Kidney glomerular epithelial cell (primary cell): Measurements from ENCODE around the gene CCDC88B.

ENCODE experiments used
- DNase-seq: peaks from one replicate; lab custom pipeline; 2025; lab: John Stamatoyannopoulos, UW

The CCDC88B gene

DNA sequence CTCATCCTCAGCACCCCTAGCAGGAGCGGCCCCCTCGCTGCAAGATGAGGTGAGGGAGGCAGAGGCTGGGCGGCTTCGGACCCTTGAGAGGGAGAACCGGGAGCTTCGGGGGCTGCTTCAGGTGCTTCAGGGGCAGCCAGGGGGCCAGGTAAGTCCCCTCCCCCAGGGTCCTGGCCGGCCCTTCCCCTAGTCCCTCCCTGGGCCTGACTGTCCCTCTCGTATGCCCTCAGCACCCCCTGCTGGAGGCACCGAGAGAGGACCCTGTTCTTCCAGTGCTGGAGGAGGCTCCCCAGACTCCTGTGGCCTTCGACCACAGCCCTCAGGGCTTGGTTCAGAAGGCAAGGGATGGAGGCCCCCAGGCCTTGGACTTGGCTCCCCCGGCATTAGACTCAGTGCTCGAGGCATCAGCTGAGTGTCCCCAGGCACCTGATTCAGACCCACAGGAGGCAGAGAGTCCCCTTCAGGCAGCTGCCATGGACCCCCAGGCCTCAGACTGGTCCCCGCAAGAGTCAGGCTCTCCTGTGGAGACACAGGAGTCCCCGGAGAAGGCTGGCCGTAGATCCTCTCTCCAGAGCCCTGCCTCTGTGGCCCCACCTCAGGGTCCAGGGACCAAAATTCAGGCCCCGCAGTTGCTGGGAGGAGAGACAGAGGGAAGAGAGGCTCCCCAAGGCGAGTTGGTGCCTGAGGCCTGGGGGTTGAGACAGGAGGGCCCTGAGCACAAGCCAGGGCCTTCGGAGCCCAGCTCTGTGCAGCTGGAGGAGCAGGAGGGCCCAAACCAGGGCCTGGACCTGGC, 4.0 kb downstream of the CCDC88B start:
- DNase-seq = no peak

DNA sequence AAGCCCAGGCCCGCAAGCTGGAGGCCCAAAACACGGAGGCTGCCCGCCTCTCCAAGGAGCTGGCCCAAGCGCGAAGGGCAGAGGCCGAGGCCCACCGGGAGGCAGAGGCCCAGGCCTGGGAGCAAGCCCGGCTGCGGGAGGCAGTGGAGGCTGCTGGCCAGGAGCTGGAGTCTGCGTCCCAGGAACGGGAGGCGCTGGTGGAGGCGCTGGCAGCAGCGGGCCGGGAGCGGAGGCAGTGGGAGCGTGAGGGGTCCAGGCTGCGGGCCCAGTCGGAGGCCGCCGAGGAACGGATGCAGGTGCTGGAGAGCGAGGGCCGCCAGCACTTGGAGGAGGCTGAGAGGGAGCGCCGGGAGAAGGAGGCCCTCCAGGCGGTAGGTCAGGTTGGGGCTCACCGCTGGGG, 4.8 kb downstream of the CCDC88B start:
- DNase-seq = no peak

DNA sequence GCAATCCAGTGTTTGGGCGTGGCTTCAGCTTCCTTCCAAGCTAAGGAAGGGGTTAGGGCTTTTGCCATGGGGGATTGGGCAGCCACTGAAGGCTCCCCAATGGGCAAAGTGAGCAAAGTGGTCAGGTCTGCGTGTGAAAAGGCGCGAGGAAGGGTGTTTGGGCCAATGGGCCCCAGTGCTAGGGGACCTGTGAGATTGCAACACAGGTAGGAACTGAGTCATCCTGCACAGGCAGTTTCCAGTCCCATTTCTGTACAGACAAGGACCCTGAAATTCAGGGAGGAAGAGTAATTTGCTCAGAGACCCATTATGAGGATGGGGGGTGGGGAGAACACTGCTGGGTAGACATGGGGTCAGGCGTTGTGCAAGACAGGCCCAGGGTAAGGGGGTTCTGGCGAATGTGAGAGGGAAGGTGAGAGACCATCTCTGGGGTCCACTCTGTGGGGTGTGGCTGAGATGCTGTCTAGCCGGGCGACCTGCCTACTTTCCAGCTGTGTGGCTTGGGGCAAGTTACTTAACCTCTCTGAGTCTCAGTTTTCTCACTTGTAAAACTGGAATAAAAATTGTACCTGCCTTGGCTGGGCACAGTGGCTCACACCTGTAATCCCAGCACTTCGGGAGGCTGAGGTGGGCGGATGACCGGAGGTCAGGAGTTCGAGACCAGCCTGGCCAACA, 7.3 kb downstream of the CCDC88B start:
- no peak for DNase-seq

DNA sequence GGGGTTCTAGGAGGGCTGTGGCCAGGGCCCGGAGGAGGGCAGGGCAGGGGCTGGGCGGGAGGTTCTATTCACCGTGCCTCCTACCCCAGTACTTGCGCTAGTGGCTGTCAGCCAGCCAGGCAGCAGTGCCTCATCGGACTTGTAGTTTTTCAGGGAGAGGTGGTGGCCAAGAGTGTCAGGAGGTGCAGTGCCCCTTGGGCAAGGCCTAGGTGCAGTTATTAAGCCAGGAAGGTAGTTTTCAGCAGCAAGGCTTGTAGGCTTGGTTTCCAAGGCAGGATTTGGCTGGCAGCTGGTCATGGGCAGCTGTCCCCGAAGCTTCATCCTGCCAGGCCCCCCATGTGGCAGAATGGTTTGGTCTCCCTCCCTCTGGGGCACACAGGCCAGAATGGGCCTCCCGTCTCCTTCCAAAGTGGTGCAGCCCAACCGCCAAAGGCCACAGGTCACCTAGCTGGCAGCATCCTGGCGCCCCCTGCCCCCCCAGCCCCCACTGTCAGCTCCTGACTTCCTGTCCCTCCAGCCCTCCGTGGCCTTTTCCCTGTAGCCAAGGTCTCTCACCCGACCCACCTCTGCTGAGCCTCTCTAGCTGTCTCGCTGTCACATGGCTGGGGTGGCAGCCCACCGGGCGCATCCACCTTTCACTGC, 8.5 kb downstream of the CCDC88B start:
- no peak for DNase-seq

DNA sequence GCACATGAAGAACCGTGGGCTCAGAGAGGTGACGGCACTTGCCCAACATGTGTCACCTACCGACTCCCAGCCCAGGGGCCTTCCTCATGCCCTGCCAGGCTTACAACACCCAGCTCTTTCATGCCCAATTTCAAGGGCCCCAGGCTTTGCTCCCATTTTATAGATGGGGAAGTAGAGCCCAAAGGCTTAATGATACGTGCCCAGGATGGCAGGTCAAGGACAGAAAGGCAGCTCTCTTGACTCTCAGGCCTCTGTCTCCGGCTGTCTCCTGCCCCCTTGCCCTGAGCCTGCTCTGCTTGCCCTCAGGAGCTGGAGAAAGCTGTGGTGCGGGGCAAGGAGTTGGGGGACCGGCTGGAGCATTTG, 9.0 kb downstream of the CCDC88B start:
- DNase-seq = no peak

DNA sequence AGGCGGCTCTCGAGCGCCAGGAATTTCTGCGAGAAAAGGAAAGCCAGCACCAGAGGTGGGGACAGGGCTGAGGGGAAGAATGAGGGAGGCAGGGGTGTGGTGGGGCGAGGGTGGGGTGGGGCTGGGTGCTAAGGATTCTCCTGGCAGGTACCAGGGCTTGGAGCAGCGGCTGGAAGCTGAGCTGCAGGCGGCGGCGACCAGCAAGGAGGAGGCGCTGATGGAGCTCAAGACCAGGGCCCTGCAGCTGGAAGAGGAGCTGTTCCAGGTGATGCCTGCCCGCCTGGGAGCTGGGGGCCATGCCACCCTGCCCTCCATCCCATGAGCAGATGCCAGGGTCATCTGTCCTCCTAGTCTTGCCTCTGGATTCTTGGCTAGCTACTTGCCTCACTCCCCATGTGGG, 9.4 kb downstream of the CCDC88B start:
- DNase-seq = no peak

DNA sequence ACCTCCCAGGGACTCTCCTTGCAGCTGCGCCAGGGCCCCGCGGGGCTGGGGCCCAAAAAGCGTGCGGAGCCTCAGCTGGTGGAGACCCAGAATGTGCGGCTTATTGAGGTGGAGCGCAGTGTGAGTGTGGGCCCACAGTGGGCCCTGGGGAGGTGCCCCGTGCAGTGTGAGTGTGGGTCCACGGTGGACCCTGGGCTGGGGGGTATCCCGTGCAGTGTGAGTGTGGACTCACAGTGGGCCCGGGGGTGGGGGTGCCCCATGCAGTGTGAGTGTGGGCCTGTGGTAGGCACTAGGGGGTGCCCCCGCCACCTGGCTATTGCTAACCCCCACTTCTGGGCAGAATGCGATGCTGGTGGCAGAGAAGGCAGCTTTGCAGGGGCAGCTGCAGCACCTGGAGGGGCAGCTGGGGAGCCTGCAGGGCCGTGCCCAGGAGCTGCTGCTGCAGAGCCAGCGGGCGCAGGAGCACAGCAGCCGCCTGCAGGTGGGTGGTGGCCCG, 11.2 kb downstream of the CCDC88B start:
- no peak for DNase-seq

DNA sequence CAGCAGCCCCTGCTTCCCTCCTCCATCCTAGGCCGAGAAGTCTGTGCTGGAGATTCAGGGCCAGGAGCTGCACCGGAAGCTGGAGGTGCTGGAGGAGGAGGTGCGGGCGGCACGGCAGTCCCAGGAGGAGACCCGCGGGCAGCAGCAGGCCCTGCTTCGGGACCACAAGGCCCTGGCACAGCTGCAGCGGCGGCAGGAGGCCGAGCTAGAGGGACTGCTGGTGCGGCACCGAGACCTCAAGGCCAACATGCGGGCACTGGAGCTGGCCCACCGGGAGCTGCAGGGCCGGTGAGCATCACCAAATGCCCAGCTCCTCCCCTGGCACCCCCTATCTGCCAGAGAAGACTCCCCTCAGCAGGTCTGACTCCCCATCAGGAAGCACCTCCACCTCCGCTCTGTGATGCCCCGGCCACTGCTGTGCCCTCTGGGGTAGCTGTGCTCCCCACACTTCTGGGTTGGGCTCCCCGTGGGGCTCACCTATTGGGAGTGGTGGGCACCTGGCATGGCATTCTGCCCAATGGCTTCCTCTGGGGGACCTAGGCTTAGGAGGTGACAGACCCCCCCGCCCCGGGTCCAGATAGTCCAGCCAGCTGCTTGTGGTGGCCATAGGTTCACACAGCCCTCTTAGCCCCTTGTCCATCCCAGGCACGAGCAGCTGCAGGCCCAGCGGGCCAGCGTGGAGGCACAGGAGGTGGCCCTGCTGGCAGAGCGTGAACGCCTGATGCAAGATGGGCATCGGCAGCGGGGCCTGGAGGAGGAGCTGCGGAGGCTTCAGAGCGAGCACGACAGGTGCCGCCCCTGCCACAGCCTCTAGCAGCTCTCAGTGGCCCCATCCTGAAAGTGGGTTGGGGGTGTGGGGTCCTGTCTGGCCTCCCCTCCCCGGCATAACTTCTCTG, 12.3 kb downstream of the CCDC88B start:
- DNase-seq = no peak

DNA sequence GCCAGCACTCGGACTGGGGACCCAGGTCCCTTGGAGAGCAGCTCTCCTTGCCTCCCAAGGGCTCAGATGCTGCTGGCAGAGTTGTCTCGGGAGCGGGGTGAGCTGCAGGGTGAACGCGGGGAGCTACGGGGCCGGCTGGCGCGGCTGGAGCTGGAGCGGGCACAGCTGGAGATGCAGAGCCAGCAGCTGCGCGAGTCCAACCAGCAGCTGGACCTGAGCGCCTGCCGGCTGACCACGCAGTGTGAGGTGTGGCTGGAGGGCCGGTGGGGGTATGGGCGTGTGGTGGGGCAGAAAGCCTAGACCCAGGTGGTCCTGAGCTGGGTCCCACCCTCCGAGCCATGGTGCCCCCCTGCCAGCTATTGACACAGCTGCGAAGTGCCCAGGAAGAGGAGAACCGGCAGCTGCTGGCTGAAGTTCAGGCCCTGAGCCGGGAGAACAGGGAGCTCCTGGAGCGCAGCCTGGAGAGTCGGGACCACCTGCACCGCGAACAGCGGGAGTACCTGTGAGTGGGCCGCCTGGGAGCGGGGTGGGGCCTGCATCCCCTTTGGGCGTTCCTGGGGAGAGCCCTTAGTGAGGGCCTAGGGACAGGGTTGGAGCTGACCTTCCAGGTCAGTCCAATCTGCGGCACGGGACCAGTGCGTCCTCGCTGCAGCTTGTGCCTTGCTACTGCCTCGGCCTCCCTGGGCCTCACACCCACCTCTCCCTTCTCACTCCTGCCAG, 13.2 kb downstream of the CCDC88B start:
- DNase-seq = no peak

DNA sequence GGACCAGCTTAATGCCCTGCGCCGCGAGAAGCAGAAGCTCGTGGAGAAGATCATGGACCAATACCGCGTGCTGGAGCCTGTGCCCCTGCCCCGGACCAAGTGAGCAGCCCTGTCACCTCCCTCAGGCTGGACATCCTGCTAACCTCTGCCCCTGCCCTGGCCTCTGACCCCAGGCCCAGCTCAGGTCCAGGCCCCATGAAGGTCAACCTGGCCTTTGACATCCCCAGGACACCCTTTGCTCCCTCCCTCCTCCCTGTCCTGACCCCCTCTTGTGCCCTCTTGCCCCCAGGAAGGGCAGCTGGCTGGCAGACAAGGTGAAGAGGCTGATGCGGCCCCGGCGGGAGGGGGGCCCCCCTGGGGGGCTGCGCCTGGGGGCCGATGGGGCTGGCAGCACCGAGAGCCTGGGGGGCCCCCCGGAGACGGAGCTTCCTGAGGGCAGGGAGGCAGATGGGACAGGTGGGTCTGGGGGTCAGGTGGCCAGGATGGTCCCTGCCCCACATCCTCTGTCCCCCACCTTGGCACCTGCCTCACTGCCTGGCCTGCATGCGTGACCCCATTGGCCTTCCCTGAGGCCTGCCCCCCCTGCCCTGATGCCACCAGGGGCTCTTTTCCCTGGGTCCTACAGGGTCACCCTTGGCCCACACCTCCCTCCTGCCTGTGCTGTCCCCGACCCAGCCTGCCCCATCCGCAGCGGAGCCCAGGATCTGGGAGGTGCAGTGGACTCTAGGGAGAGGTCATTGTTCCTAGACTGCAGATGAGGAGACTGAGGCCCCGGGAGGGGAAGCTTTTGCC, 13.9 kb downstream of the CCDC88B start:
- no peak for DNase-seq

DNA sequence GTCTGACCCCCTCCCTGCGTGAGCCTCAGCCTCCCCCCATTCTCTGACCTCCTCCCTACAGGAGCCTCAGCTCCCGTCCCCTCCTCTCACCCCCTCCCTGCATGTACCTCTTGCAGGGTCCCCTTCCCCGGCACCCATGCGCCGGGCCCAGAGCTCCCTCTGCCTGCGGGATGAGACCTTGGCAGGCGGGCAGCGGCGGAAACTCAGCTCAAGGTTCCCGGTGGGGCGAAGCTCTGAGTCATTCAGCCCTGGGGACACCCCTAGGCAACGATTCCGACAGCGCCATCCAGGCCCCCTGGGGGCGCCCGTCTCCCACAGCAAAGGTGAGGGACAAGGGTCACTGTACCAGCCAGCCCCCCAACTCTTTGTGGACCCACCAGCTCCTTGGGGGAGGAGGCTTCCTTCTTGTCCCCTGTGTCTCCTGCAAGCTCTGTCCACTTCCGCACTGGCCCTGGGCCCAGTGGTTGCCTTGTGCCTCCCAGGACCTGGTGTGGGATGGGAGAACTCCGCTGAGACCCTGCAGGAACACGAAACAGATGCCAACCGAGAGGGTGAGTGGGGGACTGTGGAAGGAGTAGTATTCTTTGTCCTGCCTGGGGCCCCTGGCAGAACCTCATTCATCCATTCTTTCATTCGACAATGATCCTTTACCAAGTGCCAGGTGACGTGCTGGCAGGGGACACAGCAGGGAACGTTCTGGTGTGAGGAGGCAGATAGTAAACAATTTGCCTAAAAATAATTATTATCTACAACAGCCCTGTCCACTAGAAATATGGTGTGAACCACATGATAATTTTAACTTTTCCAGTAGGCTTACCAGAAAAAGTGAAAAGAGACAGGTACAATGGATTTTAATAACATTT, 15.3 kb downstream of the CCDC88B start:
- peak; percentile 72 for DNase-seq

DNA sequence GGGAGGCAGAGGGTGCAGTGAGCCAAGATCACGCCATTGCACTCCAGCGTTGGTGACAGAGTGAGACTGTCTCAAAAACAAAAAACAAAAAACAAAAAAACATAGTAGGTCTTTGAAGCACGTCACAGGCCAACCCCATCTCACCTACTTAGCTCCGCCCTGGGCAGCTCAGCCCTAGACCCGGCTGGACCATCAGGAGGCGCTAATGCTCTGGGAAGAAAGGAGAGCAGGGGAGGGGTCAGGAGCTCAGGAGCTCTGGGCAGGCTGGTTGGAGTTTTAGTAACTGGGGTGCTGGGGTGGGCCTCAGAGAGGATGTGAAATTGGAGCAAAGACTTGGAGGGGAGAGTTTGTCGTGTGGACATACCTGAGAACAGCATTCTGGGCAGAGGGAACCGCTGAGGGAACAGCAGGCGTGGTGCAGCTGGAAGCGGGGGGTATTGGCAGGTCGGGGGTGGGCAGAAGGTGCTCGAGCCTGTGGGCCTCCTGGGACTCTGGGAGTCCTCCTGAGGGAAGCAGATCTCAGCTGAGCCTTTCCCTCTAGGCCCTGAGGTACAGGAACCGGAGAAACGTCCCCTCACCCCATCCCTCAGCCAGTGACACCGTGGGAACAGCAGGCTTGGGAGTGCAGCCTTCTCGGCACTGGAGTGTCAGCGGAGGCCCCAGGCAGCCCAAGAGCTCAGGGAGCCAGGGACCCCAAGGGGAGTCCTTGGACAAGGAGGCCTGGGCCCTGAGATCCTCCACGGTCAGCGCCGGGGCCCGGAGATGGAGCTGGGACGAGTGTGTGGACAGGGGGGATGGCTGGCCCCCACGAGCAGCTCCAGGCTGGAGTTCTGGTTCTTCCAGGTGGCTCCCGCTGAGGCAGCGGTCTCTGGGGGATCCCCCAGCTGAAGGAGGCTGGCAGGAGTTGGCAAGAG, 16.8 kb downstream of the CCDC88B start:
- DNase-seq = peak; percentile 13

DNA sequence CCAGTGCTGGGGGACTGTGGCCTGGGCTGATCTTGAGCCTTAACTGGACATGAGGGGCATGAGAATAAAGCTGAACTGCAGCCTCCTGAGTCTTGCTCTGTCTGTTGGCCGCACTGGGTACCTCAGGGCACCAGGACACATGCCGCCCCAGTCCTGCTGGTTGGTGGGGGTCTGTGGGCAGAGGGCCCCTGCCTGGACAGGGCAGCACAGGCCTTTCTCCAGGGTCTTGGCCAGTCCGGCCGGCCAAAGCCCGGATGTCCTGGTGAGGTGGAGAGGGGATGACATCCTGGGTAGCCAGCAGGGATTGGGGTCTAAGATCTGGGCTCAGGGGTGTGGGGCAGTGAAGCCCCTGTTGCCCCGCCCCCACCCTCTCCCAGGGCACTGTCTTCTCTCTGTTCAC, 17.4 kb downstream of the CCDC88B start:
- DNase-seq = no peak

DNA sequence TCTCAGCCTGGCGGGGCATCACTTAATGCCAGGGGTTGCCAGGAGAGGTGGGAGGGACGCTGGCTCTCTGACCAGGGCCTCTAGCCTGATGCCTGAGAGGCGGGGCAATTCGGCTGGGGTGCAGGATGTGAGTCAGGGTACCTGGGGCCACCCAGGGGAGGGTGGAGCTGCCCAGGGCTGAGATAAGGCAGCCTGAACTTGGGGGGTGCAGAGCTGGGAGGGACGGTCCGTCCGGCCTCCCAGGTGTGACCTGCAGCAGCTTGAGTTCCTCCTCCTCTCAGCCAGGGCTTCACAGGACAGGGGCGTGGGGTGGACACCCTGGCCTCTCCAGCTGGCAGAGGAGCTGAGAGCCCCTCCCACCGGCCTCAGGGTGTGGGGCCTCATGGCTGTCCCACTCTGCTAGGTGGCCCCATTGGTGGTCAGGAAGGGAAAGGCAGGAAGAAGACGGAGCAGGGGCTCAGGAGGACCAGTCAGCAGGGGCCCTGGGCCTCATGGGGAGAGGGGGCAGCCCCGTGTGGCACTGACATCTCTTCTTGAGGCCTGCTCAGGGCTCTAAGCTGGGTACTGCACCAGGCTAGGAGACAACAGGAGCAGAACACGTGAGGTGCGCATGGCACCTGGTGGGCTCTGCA, 18.0 kb downstream of the CCDC88B start:
- no peak for DNase-seq

DNA sequence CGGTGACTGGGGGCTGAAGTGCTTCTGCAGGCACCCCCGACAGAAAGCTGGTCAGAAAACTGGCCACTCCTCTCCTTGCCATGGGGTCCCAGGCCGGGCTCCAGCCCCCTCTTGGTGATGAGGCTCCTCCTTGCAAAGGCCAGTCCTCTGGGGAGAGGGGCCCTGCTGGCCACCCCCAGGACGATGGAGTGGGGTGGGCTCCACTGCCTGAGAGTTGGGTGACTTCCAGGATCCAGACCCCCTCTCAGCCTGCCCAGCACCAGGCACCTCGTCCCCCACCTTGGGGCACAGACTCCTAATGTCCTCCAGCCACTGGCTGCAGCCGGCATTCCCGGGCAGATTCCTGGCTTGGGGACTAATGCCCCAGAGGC, 18.5 kb downstream of the CCDC88B start:
- no peak for DNase-seq

DNA sequence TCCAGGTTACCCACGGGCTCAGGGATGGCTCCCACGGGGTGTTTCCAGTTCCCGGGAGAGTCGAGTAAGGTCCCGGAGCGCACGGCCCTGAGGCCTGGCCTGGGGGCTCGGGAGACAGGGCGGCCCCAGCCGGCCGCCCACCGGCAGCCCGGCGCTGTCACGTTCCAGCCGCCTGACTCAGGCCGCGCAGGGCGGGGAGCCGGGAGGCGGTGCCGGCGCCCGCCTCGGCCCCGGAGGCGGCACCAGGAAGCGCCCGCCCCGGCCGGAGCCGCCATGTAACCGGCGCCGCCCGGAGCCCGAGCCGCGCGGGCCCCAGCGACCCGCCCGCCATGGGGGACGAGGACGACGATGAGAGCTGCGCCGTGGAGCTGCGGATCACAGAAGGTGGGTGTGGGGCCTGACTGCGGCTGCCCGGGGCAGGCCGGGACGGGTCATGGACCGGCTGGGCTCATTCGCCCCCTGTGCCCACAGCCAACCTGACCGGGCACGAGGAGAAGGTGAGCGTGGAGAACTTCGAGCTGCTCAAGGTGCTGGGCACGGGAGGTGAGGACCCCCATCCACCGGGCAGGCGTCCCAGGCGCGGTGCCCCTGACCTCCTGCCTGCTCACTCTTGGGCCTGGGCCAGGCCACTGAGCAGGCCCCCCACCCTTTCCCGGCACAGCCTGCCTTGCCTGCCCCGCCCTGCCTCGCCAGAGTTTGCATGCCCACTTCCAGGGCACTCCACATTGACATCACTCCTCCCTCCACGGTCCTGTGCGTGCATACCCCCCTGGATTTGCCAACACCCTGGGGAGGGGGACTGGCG, 19.1 kb downstream of the CCDC88B start, which contains the start of gene RPS6KA4:
Gene RPS6KA4 (plus strand): TSS at position 256 of the 805 bp plus-strand sequence. CDS start 74 bp downstream, at position 330.
- DNase-seq = peak; percentile 60
